HepG2 (cell line): ENCODE measurements around the gene TUBB3. TPM values are rescaled to one million over a fixed set of nuclear protein-coding genes. Genes with fewer than 3 reads are reported as not detected.
A peak's percentile ranks its signal among the peaks of the same experiment; 100 is the strongest.

ENCODE experiments used
- ATAC-seq: fragments of 200-7000 bp; cut with Tn5 transposase; 3 replicates; pipeline ENCODE4 v1.9.1; 2020; ENCODE audit warnings: mild to moderate bottlenecking, moderate library complexity
- BruUV-seq: library from RNA; stranded (reverse); fragments of 400-500 nt; replicated peaks from 2 replicates; lab custom pipeline; 2021; lab: Mats Ljungman, UMichigan
- CTCF ChIA-PET: fragments of 300-600 bp; formaldehyde crosslinking; extraction: SDS; loops from one replicate; lab custom pipeline; 2021; ENCODE audit warnings: low total read pairs, inconsistent platforms, low intra/inter-chr PET ratio; lab: Yijun Ruan, JAX
- POLR2A ChIA-PET: fragments of 350-600 bp; sonication (Branson Sonifier 250); formaldehyde crosslinking; loops from one replicate; lab custom pipeline; 2020; ENCODE audit warnings: antibody characterized with exemption, inconsistent platforms; lab: Yijun Ruan, JAX
- DNase-seq: peaks from one replicate; pipeline ENCODE4 v3.0.0-alpha.2; 2015; ENCODE audit warnings: low spot score
- FAIRE-seq: peaks from 3 replicates; lab custom pipeline; 2011; peaks lifted over from hg19 to GRCh38; lab: Jason Lieb, UNC
- H2AFZ ChIP-seq: one replicate; pipeline ENCODE4 v1.6.1; 2011; ENCODE audit warnings: low read length, inconsistent platforms
- H3K27ac ChIP-seq: fragments of 300-600 bp; 3 replicates; pipeline ENCODE4 v1.8.0; 2011; ENCODE audit warnings: mixed run types, mild to moderate bottlenecking, mixed read lengths, low read length, inconsistent platforms; ENCODE audit not compliant: insufficient read depth; ENCODE audit errors: extremely low read length
- H3K27me3 ChIP-seq, 2 experiments: fragments of 200-600 bp in 1 of 2; 2 replicates in 1 of 2; 3 replicates in 1 of 2; pipeline versions ENCODE4 v1.6.0 to v1.8.0; 2011; ENCODE audit warnings: low read length in 2 of 2, mild to moderate bottlenecking in 2 of 2, moderate library complexity in 2 of 2, inconsistent platforms in 1 of 2; ENCODE audit not compliant: insufficient read depth in 2 of 2, control insufficient read depth in 1 of 2
- H3K36me3 ChIP-seq, 2 experiments: fragments of 200-600 bp in 1 of 2; replicated peaks in 1 of 2; 2 replicates in 1 of 2; 3 replicates in 1 of 2; pipeline versions ENCODE4 v1.5.1 to v1.8.0; 2011; ENCODE audit warnings: low read length in 2 of 2, inconsistent platforms in 1 of 2; ENCODE audit not compliant: insufficient read depth in 2 of 2, control insufficient read depth in 1 of 2
- H3K4me1 ChIP-seq: 2 replicates; pipeline ENCODE4 v1.5.1; 2012; ENCODE audit warnings: low read length, inconsistent platforms; ENCODE audit not compliant: insufficient read depth
- H3K4me2 ChIP-seq: 2 replicates; pipeline ENCODE4 v1.6.0; 2011; ENCODE audit warnings: low read depth, low read length, inconsistent platforms
- H3K4me3 ChIP-seq, 3 experiments: fragments of 200-600 bp in 1 of 3; sonication (generic), shearing (Covaris generic) in 1 of 3; replicated peaks in 1 of 3; 2 replicates each; pipeline ENCODE4 v1.5.1; 2011 to 2016; ENCODE audit warnings: low read length in 3 of 3, inconsistent platforms in 2 of 3, low read depth in 2 of 3, mild to moderate bottlenecking in 2 of 3, control low read depth in 1 of 3, mixed read lengths in 1 of 3; ENCODE audit not compliant: insufficient read depth in 1 of 3
- H3K79me2 ChIP-seq: one replicate; pipeline ENCODE4 v1.6.1; 2011; ENCODE audit warnings: low read length, inconsistent platforms; ENCODE audit not compliant: insufficient read depth
- H3K9ac ChIP-seq: 2 replicates; pipeline ENCODE4 v1.6.0; 2011; ENCODE audit warnings: mild to moderate bottlenecking, low read depth, low read length, inconsistent platforms; ENCODE audit not compliant: insufficient read depth
- H3K9me3 ChIP-seq: 2 replicates; pipeline ENCODE4 v1.5.1; 2012; ENCODE audit warnings: mild to moderate bottlenecking, low read length
- H4K20me1 ChIP-seq: 2 replicates; pipeline ENCODE4 v1.6.0; 2011; ENCODE audit warnings: inconsistent platforms, mild to moderate bottlenecking, low read length, moderate library complexity; ENCODE audit not compliant: insufficient read depth
- AGO2 ChIP-seq: fragments of 200-400 bp; formaldehyde crosslinking; optimal IDR thresholded peaks from 2 replicates; pipeline ENCODE3; 2017; ENCODE audit warnings: mild to moderate bottlenecking, low read depth, low read length, moderate library complexity
- ELF3 ChIP-seq: IDR thresholded peaks from 2 replicates; pipeline ENCODE4 v1.6.1; 2016; ENCODE audit warnings: missing genetic modification reagents, missing compliant biosample characterization
- MAFG ChIP-seq: sonication (generic); formaldehyde crosslinking; IDR thresholded peaks from 2 replicates; pipeline ENCODE4 v1.5.1; 2020; ENCODE audit warnings: mild to moderate bottlenecking, missing genetic modification reagents
- POLR2A ChIP-seq, 2 experiments: IDR thresholded peaks; 2 replicates each; pipeline ENCODE4 v1.6.1; 2011; ENCODE audit warnings: low read depth in 2 of 2, low read length in 2 of 2, mild to moderate bottlenecking in 1 of 2, moderate library complexity in 1 of 2; ENCODE audit not compliant: insufficient read depth in 1 of 2
- POLR2G ChIP-seq: fragments of 200-400 bp; formaldehyde crosslinking; IDR thresholded peaks from 2 replicates; pipeline ENCODE4 v1.6.1; 2018; ENCODE audit warnings: mild to moderate bottlenecking, low read depth, low read length, moderate library complexity
- RBFOX2 ChIP-seq: fragments of 200-400 bp; formaldehyde crosslinking; IDR thresholded peaks from 2 replicates; pipeline ENCODE4 v1.6.1; 2017; ENCODE audit warnings: low read depth, mild to moderate bottlenecking, low read length
- SIN3B ChIP-seq: fragments of 150-350 bp; IDR thresholded peaks from 2 replicates; pipeline ENCODE4 v1.6.1; 2014; ENCODE audit warnings: low read length
- SMARCC2 ChIP-seq: fragments of 450-650 bp; IDR thresholded peaks from 2 replicates; pipeline ENCODE4 v1.6.1; 2017; ENCODE audit warnings: antibody characterized with exemption, mild to moderate bottlenecking
- SRF ChIP-seq: IDR thresholded peaks from 2 replicates; pipeline ENCODE4 v1.6.1; 2011; ENCODE audit warnings: mild to moderate bottlenecking, low read depth, low read length, moderate library complexity
- WGBS: methylation state at CpG from one replicate; pipeline ENCODE4 v1.1.6; 2017; ENCODE audit warnings: low lambda C conversion rate; 5-methylcytosine and 5-hydroxymethylcytosine counted together
- in situ Hi-C: cut with HindIII; loops from 2 replicates; pipeline ENCODE4 v1.10.0; 2017; ENCODE audit warnings: low pct_unique_long_range_greater_than_20kb; ENCODE audit not compliant: extremely low pct_ligation_motif_present
- intact Hi-C: fragments of 100-400 bp; cut with micrococcal nuclease; formaldehyde crosslinking; loops from one replicate; pipeline ENCODE4 v1.10.0; 2022; ENCODE audit not compliant: unreplicated experiment
- polyA plus RNA-seq, 8 experiments: library from polyadenylated mRNA; depleted of rRNA in 3 of 8; stranded (reverse) in 7 of 8; unstranded in 1 of 8; fragments of >200 nt; fragmentation: Illumina TruSeq in 4 of 8; extraction: Trizol in 4 of 8; gene quantifications; 2 replicates each; pipeline versions ENCODE4 v1.2.1 to v1.2.3, GENCODE V29; 2011 to 2016; ENCODE audit warnings: low read depth in 4 of 8, missing spikeins in 1 of 8, mixed read lengths in 1 of 8; ENCODE audit not compliant: insufficient read depth in 1 of 8
- total RNA-seq, 5 experiments: library from RNA; depleted of rRNA; stranded (reverse); fragments of >200 nt; fragmentation: Illumina TruSeq; extraction: Trizol; gene quantifications; 2 replicates each; pipeline ENCODE4 v1.2.3, GENCODE V29; 2016; ENCODE audit warnings: low read depth in 1 of 5

The TUBB3 gene
- total and polyA plus RNA-seq, 2 of the 13 experiments (the other 11 are each of a cell fraction or from before 2014, with no cell fraction given): 110 to 185 TPM

DNA sequence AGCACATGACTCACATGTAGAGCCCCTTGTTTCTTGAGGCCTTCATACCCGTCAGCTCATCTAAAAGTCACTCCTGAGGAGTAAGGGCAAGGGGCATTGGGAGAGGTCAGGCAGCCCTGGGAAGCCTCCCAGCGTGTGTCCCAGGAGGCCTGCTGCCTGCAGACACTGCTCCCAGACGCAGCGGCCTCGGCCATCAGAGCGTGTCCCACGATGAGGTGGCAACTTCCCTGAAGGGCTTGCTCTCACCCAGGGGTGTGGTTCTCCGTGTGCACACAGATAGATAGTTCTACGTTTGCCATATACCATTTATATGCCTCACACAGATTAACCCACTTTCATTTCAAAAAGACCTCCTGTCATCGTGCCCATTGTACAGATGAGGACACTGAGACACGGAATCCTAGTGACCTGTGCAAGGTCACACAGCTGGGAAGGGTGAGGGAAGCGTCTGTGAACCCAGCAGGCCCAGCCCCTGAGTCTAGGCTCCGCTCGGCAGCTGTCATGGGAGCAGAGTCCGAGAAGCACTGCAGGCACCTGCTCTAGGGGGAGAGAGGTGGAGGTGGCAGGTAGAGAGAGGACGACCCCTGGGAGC, 8.3 kb downstream of the TUBB3 start (continued):
- no peak for TF ChIP-seq SMARCC2
- TF ChIP-seq POLR2G: 0 out of 2 replicates have a peak, but pooled peaks have one; percentile 11
- no peak for TF ChIP-seq MAFG
- no peak for TF ChIP-seq SIN3B
- no peak for TF ChIP-seq SRF
- TF ChIP-seq POLR2A (IDR thresholded peaks at IDR 0.05; ENCODE audit: insufficient read depth in 1 of 2, low read depth in 2 of 2, low read length in 2 of 2): 0 out of 4 replicates have a peak, but pooled peaks of 1 of the 2 experiments have one; percentile 20
- TF ChIP-seq, all 625 proteins: peak for 5

GRCh38 chr16:89931964-89932363, 8.8 kb downstream of the TUBB3 start:
- no peak overlapping the region for H3K4me2 ChIP-seq
- peaks cover 20% of the 10 kb centered on the region; the same call in 1 of the 2 replicates for H4K20me1 ChIP-seq
- no TSS peak for BruUV-seq
- 95% methylated on average over 6 of the region's 6 CpGs for WGBS
- ATAC-seq (no peak), DNase-seq (no peak), FAIRE-seq (no peak)
- peaks cover 22 to 32% of the 10 kb centered on the region in 2 experiments; a peak in 4 of 5 replicates for H3K36me3 ChIP-seq
- no peak overlapping the region for H3K4me3 ChIP-seq
- TF ChIP-seq POLR2G: peak; percentile 29; the same call in 1 of the 2 replicates
- peak; percentile 75 for TF ChIP-seq AGO2
- TF ChIP-seq RBFOX2: peak; percentile 26; the same call in 1 of the 2 replicates
- no peak for TF ChIP-seq ELF3
- H3K9me3 ChIP-seq: no peaks in the 10 kb centered on the region
- H3K27me3 ChIP-seq: no peaks in the 10 kb centered on the region
- H2AFZ ChIP-seq: no peak overlapping the region
- ChIA-PET CTCF (no interaction called here), POLR2A (interaction anchor here (4.4 kb wide), 1 partner anchor 10 kb away, joined by 26 read pairs; the partner anchor contains the start of gene TUBB3)
- H3K79me2 ChIP-seq: peaks cover 3% of the 10 kb centered on the region
- no peak overlapping the region for H3K9ac ChIP-seq
- intact Hi-C loops: no loop called here
- H3K4me1 ChIP-seq: no peaks in the 10 kb centered on the region
- in situ Hi-C loops: no loop called here
- H3K27ac ChIP-seq: no peak overlapping the region
